Endothelial cell of umbilical vein (primary cell): ENCODE measurements around the gene CFAP99. TPM values are rescaled to one million over a fixed set of nuclear protein-coding genes. Genes with fewer than 3 reads are reported as not detected.

ENCODE experiments used
- BruUV-seq: library from RNA; stranded (reverse); fragments of 400-500 nt; replicated peaks from 2 replicates; lab custom pipeline; 2021; lab: Mats Ljungman, UMichigan
- CTCF ChIA-PET: fragments of 300-600, 350-600 bp; sonication (Branson Sonifier 250); formaldehyde crosslinking; loops from one replicate; lab custom pipeline; 2021; ENCODE audit warnings: antibody characterized with exemption, inconsistent platforms; lab: Charles Lee
- POLR2A ChIA-PET: fragments of 300-600, 350-600 bp; sonication (Branson Sonifier 250); formaldehyde crosslinking; loops from one replicate; lab custom pipeline; 2021; ENCODE audit warnings: antibody characterized with exemption, inconsistent platforms; lab: Charles Lee
- DNase-seq: peaks from one replicate; pipeline ENCODE4 v3.0.0-alpha.2; 2011; ENCODE audit warnings: low read depth, low spot score
- FAIRE-seq: peaks from 2 replicates; lab custom pipeline; 2011; peaks lifted over from hg19 to GRCh38; lab: Jason Lieb, UNC
- H2AFZ ChIP-seq: 2 replicates; pipeline ENCODE4 v1.6.0; 2012; ENCODE audit warnings: low read depth, low read length, control low read depth, inconsistent platforms
- H3K27ac ChIP-seq: 2 replicates; pipeline ENCODE4 v1.5.1; 2011; ENCODE audit warnings: low read depth, mild to moderate bottlenecking, control low read depth, low read length, moderate library complexity; ENCODE audit not compliant: insufficient read depth
- H3K27me3 ChIP-seq, 2 experiments: 2 replicates each; pipeline versions ENCODE4 v1.6.0 to v1.6.1; 2011; ENCODE audit warnings: low read length in 2 of 2, mixed read lengths in 1 of 2; ENCODE audit not compliant: control insufficient read depth in 2 of 2, insufficient read depth in 2 of 2
- H3K36me3 ChIP-seq, 2 experiments: 2 replicates in 1 of 2; 3 replicates in 1 of 2; pipeline ENCODE4 v1.5.1; 2011; ENCODE audit warnings: low read length in 2 of 2, mild to moderate bottlenecking in 1 of 2, moderate library complexity in 1 of 2; ENCODE audit not compliant: control insufficient read depth in 2 of 2, insufficient read depth in 2 of 2; ENCODE audit errors: extremely low read depth in 1 of 2
- H3K4me1 ChIP-seq: 3 replicates; pipeline ENCODE4 v1.5.1; 2011; ENCODE audit warnings: mild to moderate bottlenecking, low read length; ENCODE audit not compliant: control insufficient read depth, insufficient read depth; ENCODE audit errors: extremely low read depth
- H3K4me2 ChIP-seq: 2 replicates; pipeline ENCODE4 v1.6.1; 2011; ENCODE audit warnings: low read length, control low read depth, mixed read lengths; ENCODE audit not compliant: insufficient read depth
- H3K4me3 ChIP-seq, 3 experiments: fragments of 200-600 bp in 1 of 3; sonication (generic), shearing (Covaris generic) in 1 of 3; replicated peaks in 1 of 3; 2 replicates each; pipeline ENCODE4 v1.5.1; 2011 to 2016; ENCODE audit warnings: control low read depth in 3 of 3, low read length in 3 of 3, mild to moderate bottlenecking in 2 of 3, inconsistent platforms in 1 of 3, low read depth in 1 of 3, moderate library complexity in 1 of 3; ENCODE audit not compliant: insufficient read depth in 1 of 3
- H3K79me2 ChIP-seq: 2 replicates; pipeline ENCODE4 v1.6.0; 2012; ENCODE audit warnings: low read length, inconsistent platforms; ENCODE audit not compliant: control insufficient read depth, insufficient read depth
- H3K9ac ChIP-seq: replicated peaks from 2 replicates; pipeline ENCODE3; 2011; ENCODE audit warnings: low read length, control low read depth; ENCODE audit not compliant: insufficient read depth; ENCODE audit errors: extremely low read depth
- H3K9me1 ChIP-seq: replicated peaks from 3 replicates; pipeline ENCODE4 v1.6.0; 2011; ENCODE audit warnings: mild to moderate bottlenecking, low read length; ENCODE audit not compliant: control insufficient read depth, insufficient read depth; ENCODE audit errors: extremely low read depth
- H3K9me3 ChIP-seq: replicated peaks from 2 replicates; pipeline ENCODE4 v1.5.1; 2012; ENCODE audit warnings: low read length, inconsistent platforms; ENCODE audit not compliant: control insufficient read depth, insufficient read depth
- H4K20me1 ChIP-seq: replicated peaks from 2 replicates; pipeline ENCODE3; 2011; ENCODE audit warnings: mild to moderate bottlenecking, low read length; ENCODE audit not compliant: control insufficient read depth, insufficient read depth; ENCODE audit errors: extremely low read depth
- CTCF ChIP-seq, 2 donors: IDR thresholded peaks; 1 replicate in 1 of 2; 2 replicates in 1 of 2; pipeline ENCODE4 v1.5.1; 2011; ENCODE audit warnings: low read length in 2 of 2, mild to moderate bottlenecking in 2 of 2, moderate library complexity in 2 of 2, control low read depth in 1 of 2, inconsistent platforms in 1 of 2, low read depth in 1 of 2; ENCODE audit not compliant: insufficient read depth in 1 of 2; ENCODE audit errors: extremely low read depth in 1 of 2
- EZH2 ChIP-seq: IDR thresholded peaks from 2 replicates; pipeline ENCODE4 v1.6.1; 2012; ENCODE audit warnings: borderline replicate concordance, low read depth, mild to moderate bottlenecking, moderate library complexity, low read length, inconsistent platforms; ENCODE audit not compliant: severe bottlenecking
- FOS ChIP-seq: IDR thresholded peaks from 2 replicates; pipeline ENCODE4 v1.6.1; 2011; ENCODE audit warnings: mild to moderate bottlenecking, low read length, moderate library complexity, borderline replicate concordance; ENCODE audit not compliant: insufficient read depth
- GATA2 ChIP-seq: IDR thresholded peaks from 2 replicates; pipeline ENCODE4 v1.7.0; 2011; ENCODE audit warnings: low read depth, mild to moderate bottlenecking, moderate library complexity, mixed read lengths, low read length; ENCODE audit not compliant: insufficient read length, insufficient read depth
- JUN ChIP-seq: IDR thresholded peaks from 2 replicates; pipeline ENCODE4 v1.6.1; 2011; ENCODE audit warnings: borderline replicate concordance, low read depth; ENCODE audit not compliant: insufficient read length, insufficient read depth
- MAX ChIP-seq: IDR thresholded peaks from 2 replicates; pipeline ENCODE4 v1.6.1; 2011; ENCODE audit not compliant: insufficient read depth, insufficient read length
- MYC ChIP-seq: IDR thresholded peaks from one replicate; pipeline ENCODE4 v1.6.1; 2011; ENCODE audit warnings: mild to moderate bottlenecking, low read depth, low read length
- POLR2A ChIP-seq: IDR thresholded peaks from 2 replicates; pipeline ENCODE4 v1.6.1; 2012; ENCODE audit warnings: low read depth, mild to moderate bottlenecking, control low read depth, low read length
- POLR2AphosphoS5 ChIP-seq: IDR thresholded peaks from 2 replicates; pipeline ENCODE4 v1.6.1; 2012; ENCODE audit warnings: low read depth, mild to moderate bottlenecking, control low read depth, low read length, moderate library complexity; ENCODE audit not compliant: insufficient read depth
- dilution Hi-C: fragments of 300-500 bp; cut with MboI; formaldehyde crosslinking; loops from one replicate; pipeline ENCODE4 v1.15.0; 2019; ENCODE audit warnings: low sequenced_read_pairs; ENCODE audit not compliant: extremely low pct_ligation_motif_present
- intact Hi-C: fragments of 100-400 bp; cut with micrococcal nuclease; formaldehyde crosslinking; loops from one replicate; pipeline ENCODE4 v1.10.0; 2022
- polyA plus RNA-seq, 4 experiments: library from polyadenylated mRNA; depleted of rRNA in 3 of 4; stranded (reverse) in 3 of 4; unstranded in 1 of 4; fragments of >200 nt; gene quantifications; 2 replicates each; pipeline versions ENCODE4 v1.2.1 to v1.2.3, GENCODE V29; 2011 to 2012; ENCODE audit warnings: missing spikeins in 1 of 4
- total RNA-seq: library from RNA; stranded (reverse); gene quantifications from 2 replicates; pipeline ENCODE4 v1.2.3, GENCODE V29; 2021

The CFAP99 gene
- total and polyA plus RNA-seq, 2 donors (not counting 3 experiments of a cell fraction or from before 2014, with no cell fraction given) = 0.03 TPM; not detected in 1

GRCh38 chr4:2387218-2387617 lies 31.5 kb upstream of the CFAP99 start:
- H3K36me3 ChIP-seq = no peaks in the 10 kb centered on the region
- ChIA-PET CTCF (interaction anchor here (1.5 to 1.6 kb wide), 2 partner anchors 18 to 49 kb away, joined by 4 read pairs; no protein-coding TSS in a partner anchor), POLR2A (no interaction called here)
- no peak overlapping the region for H3K27ac ChIP-seq
- no peaks in the 10 kb centered on the region for H3K27me3 ChIP-seq
- no peaks in the 10 kb centered on the region for H3K4me1 ChIP-seq
- intact Hi-C loops = no loop called here
- no TSS peak for BruUV-seq
- FAIRE-seq (no peak), DNase-seq (no peak)
- no peaks in the 10 kb centered on the region for H3K79me2 ChIP-seq
- H3K9me1 ChIP-seq = no peaks in the 10 kb centered on the region
- H3K4me3 ChIP-seq = no peak overlapping the region
- TF ChIP-seq MYC = no peak
- no peak for TF ChIP-seq JUN
- no peak for TF ChIP-seq POLR2AphosphoS5
- TF ChIP-seq CTCF (IDR thresholded peaks at IDR 0.05; ENCODE audit: extremely low read depth in 1 of 2, insufficient read depth in 1 of 2, low read depth in 1 of 2, low read length in 2 of 2) = no peak
- no peak for TF ChIP-seq GATA2
- no peak for TF ChIP-seq POLR2A
- no peak for TF ChIP-seq EZH2
- TF ChIP-seq FOS = no peak
- no peak for TF ChIP-seq MAX
- H2AFZ ChIP-seq = no peak overlapping the region
- H4K20me1 ChIP-seq = no peaks in the 10 kb centered on the region
- dilution Hi-C loops = no loop called here
- H3K9me3 ChIP-seq = no peaks in the 10 kb centered on the region
- H3K9ac ChIP-seq = no peak overlapping the region
- no peak overlapping the region for H3K4me2 ChIP-seq
